IMR-90 (cell line): ENCODE results near the gene RAB37. TPM values are rescaled to one million over a fixed set of nuclear protein-coding genes. Genes with fewer than 3 reads are reported as not detected.

Experiments used
- ATAC-seq: fragments of 200-7000 bp; cut with Tn5 transposase; 2 replicates; pipeline ENCODE4 v1.9.1; 2020; ENCODE audit warnings: low read depth, mild to moderate bottlenecking, moderate library complexity
- BruUV-seq: library from RNA; stranded (reverse); fragments of 400-500 nt; replicated peaks from 2 replicates; lab custom pipeline; 2021; lab: Mats Ljungman, UMichigan
- CTCF ChIA-PET: fragments of 300-600 bp; formaldehyde crosslinking; extraction: SDS; loops from one replicate; lab custom pipeline; 2021; ENCODE audit warnings: antibody characterized with exemption; lab: Yijun Ruan, JAX
- POLR2A ChIA-PET: fragments of 300-600 bp; sonication (Branson Sonifier 250); formaldehyde crosslinking; loops from one replicate; lab custom pipeline; 2022; ENCODE audit warnings: antibody characterized with exemption; ENCODE audit not compliant: unreplicated experiment; lab: Charles Lee
- DNase-seq: peaks from one replicate; pipeline ENCODE4 v3.0.0; 2013
- H2AFZ ChIP-seq: replicated peaks from 2 replicates; pipeline ENCODE3; 2013; ENCODE audit warnings: low read length, mild to moderate bottlenecking; ENCODE audit not compliant: poor library complexity
- H2AK5ac ChIP-seq: 2 replicates; pipeline ENCODE4 v1.6.1; 2013; ENCODE audit warnings: low read depth, low read length, inconsistent platforms
- H2AK9ac ChIP-seq: replicated peaks from 2 replicates; pipeline ENCODE3; 2013; ENCODE audit warnings: mild to moderate bottlenecking, low read depth, low read length, moderate library complexity; ENCODE audit not compliant: poor library complexity
- H2BK120ac ChIP-seq: 2 replicates; pipeline ENCODE4 v1.6.1; 2013; ENCODE audit warnings: low read depth, low read length, inconsistent platforms
- H2BK15ac ChIP-seq: 3 replicates; pipeline ENCODE4 v1.6.1; 2013; ENCODE audit warnings: low read depth, low read length, inconsistent platforms
- H2BK20ac ChIP-seq: 2 replicates; pipeline ENCODE4 v1.6.1; 2013; ENCODE audit warnings: low read depth, mild to moderate bottlenecking, inconsistent platforms, low read length, moderate library complexity
- H2BK5ac ChIP-seq: 2 replicates; pipeline ENCODE4 v1.6.1; 2013; ENCODE audit warnings: mild to moderate bottlenecking, low read depth, low read length, inconsistent platforms; ENCODE audit not compliant: poor library complexity, severe bottlenecking
- H3K14ac ChIP-seq: replicated peaks from 2 replicates; pipeline ENCODE4 v1.6.1; 2013; ENCODE audit warnings: low read depth, low read length, inconsistent platforms
- H3K18ac ChIP-seq: 2 replicates; pipeline ENCODE4 v1.6.1; 2013; ENCODE audit warnings: low read depth, low read length, control low read depth
- H3K23ac ChIP-seq: 2 replicates; pipeline ENCODE4 v1.6.1; 2013; ENCODE audit warnings: low read depth, low read length, inconsistent platforms
- H3K27ac ChIP-seq: 2 replicates; pipeline ENCODE4 v1.5.1; 2013; ENCODE audit warnings: mild to moderate bottlenecking, control low read depth, low read length; ENCODE audit not compliant: insufficient read depth
- H3K27me3 ChIP-seq: 2 replicates; pipeline ENCODE4 v1.6.1; 2013; ENCODE audit warnings: low read length; ENCODE audit not compliant: control insufficient read depth, insufficient read depth
- H3K36me3 ChIP-seq: 2 replicates; pipeline ENCODE4 v1.6.1; 2013; ENCODE audit warnings: low read length, mixed read lengths; ENCODE audit not compliant: control insufficient read depth, insufficient read depth
- H3K4ac ChIP-seq: 2 replicates; pipeline ENCODE4 v1.6.1; 2013; ENCODE audit warnings: low read depth, low read length, inconsistent platforms
- H3K4me1 ChIP-seq: 2 replicates; pipeline ENCODE4 v1.6.1; 2013; ENCODE audit warnings: low read length, mixed read lengths; ENCODE audit not compliant: control insufficient read depth, insufficient read depth
- H3K4me2 ChIP-seq: 2 replicates; pipeline ENCODE4 v1.6.1; 2013; ENCODE audit warnings: low read depth, mild to moderate bottlenecking, control low read depth, low read length, moderate library complexity
- H3K4me3 ChIP-seq: 2 replicates; pipeline ENCODE4 v1.5.1; 2013; ENCODE audit warnings: low read depth, mild to moderate bottlenecking, control low read depth, low read length, moderate library complexity; ENCODE audit not compliant: insufficient read depth
- H3K56ac ChIP-seq: 2 replicates; pipeline ENCODE4 v1.6.1; 2013; ENCODE audit warnings: low read length, inconsistent platforms; ENCODE audit not compliant: insufficient read depth; ENCODE audit errors: extremely low read depth
- H3K79me1 ChIP-seq, 2 experiments: 2 replicates each; pipeline ENCODE4 v1.6.1; 2013; ENCODE audit warnings: low read length in 2 of 2, inconsistent platforms in 1 of 2, low read depth in 1 of 2
- H3K9ac ChIP-seq: 2 replicates; pipeline ENCODE4 v1.6.1; 2013; ENCODE audit warnings: low read depth, low read length, control low read depth
- H3K9me1 ChIP-seq: 2 replicates; pipeline ENCODE4 v1.6.1; 2013; ENCODE audit warnings: low read length, inconsistent platforms; ENCODE audit not compliant: insufficient read depth
- H3K9me3 ChIP-seq: 2 replicates; pipeline ENCODE4 v1.6.1; 2013; ENCODE audit warnings: low read length; ENCODE audit not compliant: control insufficient read depth, insufficient read depth
- H4K20me1 ChIP-seq: 2 replicates; pipeline ENCODE4 v1.6.1; 2013; ENCODE audit warnings: low read length, inconsistent platforms; ENCODE audit not compliant: insufficient read depth
- H4K5ac ChIP-seq: 2 replicates; pipeline ENCODE4 v1.6.1; 2013; ENCODE audit warnings: mild to moderate bottlenecking, low read depth, low read length, control low read depth
- H4K8ac ChIP-seq, 2 experiments: 2 replicates each; pipeline ENCODE4 v1.6.1; 2013; ENCODE audit warnings: low read depth in 2 of 2, low read length in 2 of 2, control low read depth in 1 of 2, inconsistent platforms in 1 of 2
- H4K91ac ChIP-seq: 2 replicates; pipeline ENCODE4 v1.6.1; 2013; ENCODE audit warnings: low read depth, low read length, inconsistent platforms; ENCODE audit not compliant: insufficient read depth
- BHLHE40 ChIP-seq: fragments of 150-350 bp; IDR thresholded peaks from 2 replicates; pipeline ENCODE4 v1.6.1; 2016; ENCODE audit warnings: mild to moderate bottlenecking, low read depth, low read length
- CEBPB ChIP-seq: IDR thresholded peaks from 2 replicates; pipeline ENCODE4 v1.6.1; 2012; ENCODE audit warnings: low read depth, low read length, improper control_type of control experiment
- CHD1 ChIP-seq: IDR thresholded peaks from 2 replicates; pipeline ENCODE4 v1.6.1; 2012; ENCODE audit warnings: low read depth, low read length, improper control_type of control experiment
- ELK1 ChIP-seq: fragments of 150-350 bp; IDR thresholded peaks from 2 replicates; pipeline ENCODE4 v1.6.1; 2016; ENCODE audit warnings: low read depth, mild to moderate bottlenecking, low read length, moderate library complexity, borderline replicate concordance
- FOS ChIP-seq: fragments of 150-350 bp; IDR thresholded peaks from 2 replicates; pipeline ENCODE4 v1.6.1; 2016; ENCODE audit warnings: low read depth, low read length
- MAZ ChIP-seq: IDR thresholded peaks from 2 replicates; pipeline ENCODE4 v1.6.1; 2012; ENCODE audit warnings: low read depth, mild to moderate bottlenecking, low read length, improper control_type of control experiment, moderate library complexity, borderline replicate concordance
- MXI1 ChIP-seq: IDR thresholded peaks from 2 replicates; pipeline ENCODE4 v1.6.1; 2012; ENCODE audit warnings: low read depth, mild to moderate bottlenecking, low read length, moderate library complexity, borderline replicate concordance
- NFE2L2 ChIP-seq: fragments of 150-350 bp; IDR thresholded peaks from 2 replicates; pipeline ENCODE4 v1.6.1; 2016; ENCODE audit warnings: low read depth, mild to moderate bottlenecking, low read length
- POLR2A ChIP-seq: IDR thresholded peaks from 2 replicates; pipeline ENCODE4 v1.6.1; 2012; ENCODE audit warnings: mild to moderate bottlenecking, low read depth, low read length
- RAD21 ChIP-seq: IDR thresholded peaks from 2 replicates; pipeline ENCODE4 v1.6.1; 2012; ENCODE audit warnings: low read length, improper control_type of control experiment
- RCOR1 ChIP-seq: IDR thresholded peaks from 2 replicates; pipeline ENCODE4 v1.6.1; 2012; ENCODE audit warnings: mild to moderate bottlenecking, low read length, improper control_type of control experiment; ENCODE audit not compliant: insufficient replicate concordance
- RFX5 ChIP-seq: IDR thresholded peaks from 2 replicates; pipeline ENCODE4 v1.8.0; 2012; ENCODE audit warnings: low read depth, mild to moderate bottlenecking, low read length, moderate library complexity
- SMC3 ChIP-seq: fragments of 150-350 bp; IDR thresholded peaks from 2 replicates; pipeline ENCODE4 v1.6.1; 2016; ENCODE audit warnings: low read depth, mild to moderate bottlenecking, antibody characterized with exemption, low read length, moderate library complexity
- USF2 ChIP-seq: fragments of 150-350 bp; IDR thresholded peaks from 2 replicates; pipeline ENCODE4 v1.6.1; 2017; ENCODE audit warnings: mild to moderate bottlenecking, antibody characterized with exemption, low read length, low read depth
- WGBS, 2 experiments: methylation state at CpG; one replicate each; pipeline versions ENCODE4 v1.1.5 to v1.1.7; 2013; ENCODE audit warnings: missing lambda C conversion rate in 2 of 2; ENCODE audit not compliant: insufficient read length in 1 of 2; ENCODE audit errors: extremely low coverage in 2 of 2; 5-methylcytosine and 5-hydroxymethylcytosine counted together
- dilution Hi-C: fragments of 300-500 bp; cut with HindIII; formaldehyde crosslinking; loops from one replicate; pipeline ENCODE4 v1.14.3; 2018; ENCODE audit warnings: low sequenced_read_pairs; ENCODE audit not compliant: unreplicated experiment
- in situ Hi-C: fragments of 300-500 bp; cut with MboI; formaldehyde crosslinking; loops from 3 replicates; pipeline ENCODE4 v1.14.3; 2019; ENCODE audit warnings: low sequenced_read_pairs, inconsistent platforms, mixed read lengths
- intact Hi-C: fragments of 100-400 bp; cut with micrococcal nuclease; formaldehyde crosslinking; loops from 2 replicates; pipeline ENCODE4 v1.10.0; 2022
- polyA plus RNA-seq, 3 experiments: library from polyadenylated mRNA; depleted of rRNA; stranded (reverse); fragments of >200 nt; gene quantifications; 2 replicates each; pipeline ENCODE4 v1.2.3, GENCODE V29; 2012; ENCODE audit warnings: low replicate concordance in 1 of 3
- total RNA-seq: library from RNA; depleted of rRNA; stranded (reverse); fragments of >200 nt; gene quantifications from 2 replicates; pipeline ENCODE4 v1.2.3, GENCODE V29; 2012

Gene RAB37
- total and polyA plus RNA-seq, 2 of the 4 experiments (the other 2 are of a cell fraction), result 0.19 TPM; not detected in 1

- Histone ChIP-seq H3K9me3 (peaks cover 3% of the 10 kb centered on the region; the same call in 1 of the 2 replicates), H2AFZ (peak overlapping the region; percentile 43), H3K4me2 (no peak overlapping the region), H3K14ac (no peak overlapping the region), H4K91ac (no peak overlapping the region), H3K18ac (no peak overlapping the region), H3K4me3 (no peak overlapping the region), H3K36me3 (no peaks in the 10 kb centered on the region), H4K5ac (no peak overlapping the region), H2AK5ac (no peak overlapping the region), H3K9me1 (no peaks in the 10 kb centered on the region), H3K27me3 (peaks cover 3% of the 10 kb centered on the region; the same call in 1 of the 2 replicates), H3K27ac (no peak overlapping the region), H2BK20ac (no peak overlapping the region), H4K8ac (no peak overlapping the region), H4K20me1 (no peaks in the 10 kb centered on the region), H2BK15ac (no peak overlapping the region), H3K79me1 (no peaks in the 10 kb centered on the region), H3K56ac (no peak overlapping the region), H2BK120ac (no peak overlapping the region), H3K23ac (no peak overlapping the region), H2AK9ac (no peak overlapping the region), H3K4me1 (no peaks in the 10 kb centered on the region), H2BK5ac (no peak overlapping the region), H3K9ac (no peak overlapping the region), H3K4ac (no peak overlapping the region)
- no TSS peak for BruUV-seq
- no peak for DNase-seq
- in situ Hi-C loops, result no loop called here
- ATAC-seq, result no peak
- CTCF ChIA-PET, result no interaction called here
- POLR2A ChIA-PET, result no interaction called here
- dilution Hi-C loops, result no loop called here
- WGBS, 2 experiments, result 100% methylated on average over 2 of the region's 5 CpGs; no CpG with 5 or more reads in 1 of the 2 experiments
- TF ChIP-seq USF2 (no peak), BHLHE40 (no peak), RAD21 (no peak), RFX5 (no peak), POLR2A (no peak), SMC3 (no peak), MAZ (no peak), NFE2L2 (no peak), MXI1 (no peak), ELK1 (no peak), CEBPB (no peak), CHD1 (no peak), RCOR1 (no peak), FOS (no peak)
- intact Hi-C loops, result no loop called here
These were observed 7.7 kb upstream of the RAB37 start for GRCh38 chr17:74729368-74729767.
